Posterior cingulate gyrus (tissue), 11 donors: ENCODE measurements around the gene DIPK1B.
"Not testable (repeated sequence)": the region's sequence is repeated elsewhere in the genome, so short reads cannot be mapped to it uniquely, and the experiment has no call there.

Source experiments
- DNase-seq, 10 donors: peaks; one replicate each; pipeline versions ENCODE4 v3.0.0 to v3.0.0-alpha.2; 2020 to 2021; ENCODE audit warnings: mixed read lengths in 3 of 10
- intact Hi-C: fragments of 100-400 bp; cut with DNase I; formaldehyde crosslinking; loops from one replicate; pipeline ENCODE4 v1.15.1; 2023

DIPK1B gene

GRCh38 chr9:136697146-136697820, 15.1 kb upstream of the DIPK1B start:
- intact Hi-C loops: no loop called here

GRCh38 chr9:136697821-136698526, 14.4 kb upstream of the DIPK1B start:
- intact Hi-C loops: no loop called here

More at GRCh38 chr9:136697146-136697820, 15.1 kb upstream of the DIPK1B start:
- no peak for DNase-seq

GRCh38 chr9:136698635-136699246, 13.6 kb upstream of the DIPK1B start:
- no peak for DNase-seq
- intact Hi-C loops: no loop called here

More at GRCh38 chr9:136697821-136698526, 14.4 kb upstream of the DIPK1B start:
- DNase-seq: no peak

GRCh38 chr9:136700304-136700703, 12.1 kb upstream of the DIPK1B start:
- no peak for DNase-seq
- intact Hi-C loops: no loop called here

GRCh38 chr9:136700959-136701667, 11.3 kb upstream of the DIPK1B start:
- intact Hi-C loops: no loop called here
- no peak for DNase-seq

- intact Hi-C loops: no loop called here
- DNase-seq: no peak
Observed at GRCh38 chr9:136701668-136702053, 10.7 kb upstream of the DIPK1B start.

GRCh38 chr9:136703276-136703860, 9.0 kb upstream of the DIPK1B start:
- no peak for DNase-seq
- intact Hi-C loops: no loop called here

- intact Hi-C loops, DNase-seq: not testable (repeated sequence)
Observed at GRCh38 chr9:136704741-136705140, 7.6 kb upstream of the DIPK1B start.

GRCh38 chr9:136705564-136705963, 6.8 kb upstream of the DIPK1B start:
- DNase-seq: no peak
- intact Hi-C loops: no loop called here

GRCh38 chr9:136707011-136707410, 5.4 kb upstream of the DIPK1B start:
- intact Hi-C loops: no loop called here
- DNase-seq: no peak

GRCh38 chr9:136707849-136708517, 4.4 kb upstream of the DIPK1B start:
- intact Hi-C loops: no loop called here

GRCh38 chr9:136709454-136710109, 2.8 kb upstream of the DIPK1B start:
- intact Hi-C loops: no loop called here

More at GRCh38 chr9:136707849-136708517, 4.4 kb upstream of the DIPK1B start:
- peak in 1 of 10 donors; percentile 70 for DNase-seq

GRCh38 chr9:136710543-136710942, 1.8 kb upstream of the DIPK1B start:
- intact Hi-C loops: no loop called here
- DNase-seq: no peak

More at GRCh38 chr9:136709454-136710109, 2.8 kb upstream of the DIPK1B start:
- DNase-seq: no peak

- intact Hi-C loops, DNase-seq: not testable (repeated sequence)
Observed at GRCh38 chr9:136711219-136711648, 1.1 kb upstream of the DIPK1B start.

GRCh38 chr9:136712690-136713544, 545 bp downstream of the DIPK1B start:
- intact Hi-C loops: no loop called here
- no peak for DNase-seq

GRCh38 chr9:136713550-136713949, 1.2 kb downstream of the DIPK1B start:
- DNase-seq: no peak
- intact Hi-C loops: no loop called here

GRCh38 chr9:136714096-136714892, 1.9 kb downstream of the DIPK1B start:
- DNase-seq: no peak

GRCh38 chr9:136714893-136715274, 2.5 kb downstream of the DIPK1B start:
- intact Hi-C loops: no loop called here
- no peak for DNase-seq

More at GRCh38 chr9:136714096-136714892, 1.9 kb downstream of the DIPK1B start:
- intact Hi-C loops: no loop called here
